Uterus (tissue), 4 donors: ENCODE results near the gene EVPLL. TPM values are rescaled to one million over a fixed set of nuclear protein-coding genes. Genes with fewer than 3 reads are reported as not detected.
"Not testable (repeated sequence)": the region's sequence is repeated elsewhere in the genome, so short reads cannot be mapped to it uniquely, and the experiment has no call there.

ENCODE experiments used
- DNase-seq, 2 donors: peaks; one replicate each; pipeline ENCODE4 v3.0.0-alpha.2; 2019 to 2020
- H3K27ac ChIP-seq, 2 donors: fragments of 200-600 bp; sonication (generic); 1 replicate in 1 of 2; 2 replicates in 1 of 2; pipeline ENCODE4 v1.5.1; 2016 to 2018
- H3K27me3 ChIP-seq, 2 donors: fragments of 200-600 bp; sonication (generic); one replicate each; pipeline ENCODE4 v1.5.1; 2018 to 2019; ENCODE audit warnings: control low read depth in 1 of 2
- H3K36me3 ChIP-seq, 2 donors: fragments of 200-600 bp; sonication (generic); one replicate each; pipeline ENCODE4 v1.5.1; 2019; ENCODE audit warnings: control low read depth in 1 of 2
- H3K4me1 ChIP-seq, 2 donors: fragments of 200-600 bp; sonication (generic); one replicate each; pipeline ENCODE4 v1.5.1; 2018 to 2019; ENCODE audit warnings: control low read depth in 1 of 2
- H3K4me3 ChIP-seq, 2 donors: fragments of 200-600 bp; sonication (generic); 1 replicate in 1 of 2; 2 replicates in 1 of 2; pipeline ENCODE4 v1.5.1; 2018 to 2019; ENCODE audit warnings: mild to moderate bottlenecking in 1 of 2
- H3K9me3 ChIP-seq, 2 donors: fragments of 200-600 bp; sonication (generic); one replicate each; pipeline ENCODE4 v1.5.1; 2019; ENCODE audit warnings: control low read depth in 1 of 2
- POLR2A ChIP-seq, 2 donors: fragments of 450-650 bp; IDR thresholded peaks; one replicate each; pipeline ENCODE4 v1.6.1; 2016; ENCODE audit warnings: antibody characterized with exemption in 2 of 2, mild to moderate bottlenecking in 1 of 2, moderate library complexity in 1 of 2
- intact Hi-C: fragments of 100-400 bp; cut with DNase I; formaldehyde crosslinking; loops from one replicate; pipeline ENCODE4 v1.15.1; 2023; ENCODE audit warnings: low total_unique reads
- total RNA-seq, 4 donors: library from RNA; depleted of rRNA in 3 of 4; stranded (reverse); fragments of >200 nt in 3 of 4; gene quantifications; one replicate each; pipeline versions ENCODE4 v1.1.0 to v1.2.4, GENCODE V29; 2014 to 2023
- TF ChIP-seq, protein P1 (sequence below), 4 experiments: fragments of 200-600 bp in 2 of 4; fragments of 450-650 bp in 2 of 4; sonication (generic) in 2 of 4; IDR thresholded peaks; one replicate each; pipeline ENCODE4 v1.5.1; 2016 to 2019; ENCODE audit warnings: antibody characterized with exemption in 4 of 4, mild to moderate bottlenecking in 2 of 4, moderate library complexity in 1 of 4
- donor health status: DM: yes; HTN: yes; CAD: no.

EVPLL gene
- not detected for total RNA-seq

DNA sequence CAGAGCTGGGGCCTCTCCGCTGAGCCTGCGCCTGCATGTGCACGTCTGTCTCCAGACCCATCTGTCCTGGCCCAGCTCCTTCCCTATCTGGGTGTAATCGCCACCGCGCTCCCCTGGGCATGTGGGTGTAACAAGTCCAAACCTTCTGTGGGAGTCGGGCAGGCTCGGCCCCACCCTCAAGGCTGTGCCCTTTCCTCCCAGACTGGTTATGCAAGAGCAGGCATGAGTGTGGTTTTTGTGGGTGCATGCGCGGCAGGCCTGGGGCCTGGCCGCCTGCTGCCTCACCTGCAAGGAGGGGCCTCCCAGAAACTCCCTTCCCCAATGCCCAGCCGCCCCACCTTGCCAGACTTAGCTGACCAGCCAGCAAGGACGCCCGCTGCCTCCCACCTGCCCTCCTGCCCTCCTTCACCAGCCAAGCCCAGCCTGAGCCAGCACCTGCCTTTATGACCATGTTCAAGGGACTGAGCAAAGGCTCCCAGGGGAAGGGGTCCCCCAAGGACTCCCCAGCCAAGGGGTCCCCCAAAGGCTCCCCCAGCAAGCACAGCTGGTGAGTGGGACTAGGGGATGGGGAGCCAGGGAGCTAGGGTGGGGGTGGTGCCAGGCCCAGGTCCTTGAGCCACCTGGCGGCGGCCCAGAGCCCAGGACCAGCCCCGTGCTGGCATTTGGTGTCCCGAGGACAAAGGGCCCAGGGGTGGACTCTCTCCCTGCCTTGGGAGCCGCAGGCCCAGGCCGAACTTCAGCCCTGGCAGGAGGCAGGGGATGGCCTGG lies at the start of gene EVPLL:
EVPLL (plus strand) TSS at position 342 of the 768 bp plus-strand sequence. CDS start 3,160 bp downstream, outside the sequence.
- H3K36me3 ChIP-seq: no peaks in the 10 kb centered on the region
- H3K4me1 ChIP-seq: no peaks in the 10 kb centered on the region
- intact Hi-C loops: no loop called here
- no peaks in the 10 kb centered on the region for H3K9me3 ChIP-seq
- H3K27ac ChIP-seq: no peak within 1 kb of the TSS
- TF ChIP-seq, protein P1, sequence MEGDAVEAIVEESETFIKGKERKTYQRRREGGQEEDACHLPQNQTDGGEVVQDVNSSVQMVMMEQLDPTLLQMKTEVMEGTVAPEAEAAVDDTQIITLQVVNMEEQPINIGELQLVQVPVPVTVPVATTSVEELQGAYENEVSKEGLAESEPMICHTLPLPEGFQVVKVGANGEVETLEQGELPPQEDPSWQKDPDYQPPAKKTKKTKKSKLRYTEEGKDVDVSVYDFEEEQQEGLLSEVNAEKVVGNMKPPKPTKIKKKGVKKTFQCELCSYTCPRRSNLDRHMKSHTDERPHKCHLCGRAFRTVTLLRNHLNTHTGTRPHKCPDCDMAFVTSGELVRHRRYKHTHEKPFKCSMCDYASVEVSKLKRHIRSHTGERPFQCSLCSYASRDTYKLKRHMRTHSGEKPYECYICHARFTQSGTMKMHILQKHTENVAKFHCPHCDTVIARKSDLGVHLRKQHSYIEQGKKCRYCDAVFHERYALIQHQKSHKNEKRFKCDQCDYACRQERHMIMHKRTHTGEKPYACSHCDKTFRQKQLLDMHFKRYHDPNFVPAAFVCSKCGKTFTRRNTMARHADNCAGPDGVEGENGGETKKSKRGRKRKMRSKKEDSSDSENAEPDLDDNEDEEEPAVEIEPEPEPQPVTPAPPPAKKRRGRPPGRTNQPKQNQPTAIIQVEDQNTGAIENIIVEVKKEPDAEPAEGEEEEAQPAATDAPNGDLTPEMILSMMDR (IDR thresholded peaks at IDR 0.05): no peak
- TF ChIP-seq POLR2A (IDR thresholded peaks at IDR 0.05): no peak
- no peaks in the 10 kb centered on the region for H3K27me3 ChIP-seq
- DNase-seq: no peak
- H3K4me3 ChIP-seq: no peak within 1 kb of the TSS

DNA sequence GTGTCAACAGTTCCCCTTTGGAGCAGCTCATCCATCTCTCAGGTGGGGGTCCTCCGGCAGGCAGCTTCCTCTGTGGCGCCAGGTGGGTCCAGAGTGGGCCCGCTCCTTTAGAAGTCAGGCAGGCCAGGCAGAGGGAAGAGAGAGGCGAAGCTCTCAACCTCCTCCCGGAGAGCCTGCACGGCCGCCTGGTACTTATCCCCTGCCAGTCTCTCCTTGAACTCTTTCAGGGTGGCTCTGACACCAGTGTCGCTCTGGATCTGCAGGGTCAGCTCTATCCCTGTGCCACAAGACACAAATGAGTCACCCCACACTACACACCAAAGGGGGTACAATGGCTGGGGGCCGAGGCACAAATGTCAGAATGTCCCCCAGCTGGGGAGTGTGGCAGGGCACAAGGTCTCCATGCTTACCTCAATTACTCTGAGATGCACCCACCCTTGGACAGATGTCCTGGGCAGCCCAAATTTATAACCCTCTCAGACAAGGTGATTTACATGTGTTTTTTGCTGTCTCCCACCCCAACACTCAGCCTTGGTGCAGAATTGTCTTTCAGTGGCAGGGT lies 48.9 kb upstream of the EVPLL start:
- no peak overlapping the region for H3K27ac ChIP-seq
- H3K27me3 ChIP-seq: no peaks in the 10 kb centered on the region
- no peaks in the 10 kb centered on the region for H3K9me3 ChIP-seq
- no peaks in the 10 kb centered on the region for H3K4me1 ChIP-seq
- intact Hi-C loops: no loop called here
- no peak for DNase-seq
- H3K36me3 ChIP-seq: no peaks in the 10 kb centered on the region
- H3K4me3 ChIP-seq: no peak overlapping the region
- TF ChIP-seq, protein P1 (IDR thresholded peaks at IDR 0.05): no peak

DNA sequence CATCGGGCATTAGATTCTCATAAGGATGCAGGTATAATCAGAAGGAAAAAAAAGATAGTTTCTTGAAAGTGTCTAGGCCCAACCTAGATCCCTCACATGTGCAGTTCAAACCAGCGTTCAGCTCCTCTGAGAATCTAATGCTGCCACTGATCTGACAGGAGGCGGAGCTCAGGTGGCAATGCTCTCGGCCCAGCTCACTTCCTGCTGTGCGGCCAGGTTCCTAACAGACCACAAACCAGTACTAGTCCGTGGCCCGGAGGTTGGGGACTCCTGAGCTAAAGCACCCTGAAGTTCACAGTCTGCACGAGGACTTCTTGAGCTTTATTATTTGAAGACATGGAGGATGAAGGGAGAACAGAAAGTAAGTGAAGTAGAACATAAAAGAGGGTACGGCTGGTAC lies 45.7 kb upstream of the EVPLL start:
- Histone ChIP-seq H3K9me3 (no peaks in the 10 kb centered on the region), H3K36me3 (no peaks in the 10 kb centered on the region), H3K27ac (no peak overlapping the region), H3K4me3 (no peak overlapping the region), H3K4me1 (no peaks in the 10 kb centered on the region), H3K27me3 (no peaks in the 10 kb centered on the region)
- intact Hi-C loops: no loop called here
- no peak for DNase-seq
- TF ChIP-seq, protein P1 (IDR thresholded peaks at IDR 0.05): no peak
- TF ChIP-seq POLR2A (IDR thresholded peaks at IDR 0.05): no peak

DNA sequence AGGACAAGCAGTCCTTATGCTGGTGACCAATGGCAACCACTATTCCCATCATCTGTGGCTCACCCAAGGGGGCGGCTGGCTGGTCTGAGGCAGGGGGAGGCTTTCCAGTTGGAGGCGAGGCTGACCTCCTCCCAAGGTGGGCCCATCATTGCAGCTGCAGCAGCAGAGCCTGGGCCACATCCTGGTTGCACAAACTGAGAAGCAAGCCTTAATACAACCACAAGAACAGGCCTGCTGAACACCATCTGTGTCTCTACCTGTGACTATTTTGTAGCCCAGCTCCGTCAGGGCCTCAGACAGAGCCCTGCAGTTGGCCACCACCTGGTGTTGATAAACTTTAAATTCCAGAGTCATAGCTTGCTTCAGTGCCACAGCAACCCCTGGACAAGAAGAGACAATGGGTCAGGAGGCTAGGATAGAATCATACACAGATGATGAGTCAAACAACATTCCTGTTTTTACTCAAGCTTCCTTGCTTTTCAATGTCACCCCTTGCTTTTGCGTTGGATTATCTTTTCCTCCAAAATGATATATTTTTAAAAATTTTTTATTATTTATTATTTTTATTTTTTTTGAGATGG lies 44.6 kb upstream of the EVPLL start:
- Histone ChIP-seq H3K36me3 (no peaks in the 10 kb centered on the region), H3K27me3 (no peaks in the 10 kb centered on the region), H3K4me1 (no peaks in the 10 kb centered on the region), H3K4me3 (no peak overlapping the region), H3K9me3 (no peaks in the 10 kb centered on the region), H3K27ac (no peak overlapping the region)
- intact Hi-C loops: no loop called here
- no peak for DNase-seq
- no peak for TF ChIP-seq POLR2A (IDR thresholded peaks at IDR 0.05)
- TF ChIP-seq, protein P1 (IDR thresholded peaks at IDR 0.05): no peak

DNA sequence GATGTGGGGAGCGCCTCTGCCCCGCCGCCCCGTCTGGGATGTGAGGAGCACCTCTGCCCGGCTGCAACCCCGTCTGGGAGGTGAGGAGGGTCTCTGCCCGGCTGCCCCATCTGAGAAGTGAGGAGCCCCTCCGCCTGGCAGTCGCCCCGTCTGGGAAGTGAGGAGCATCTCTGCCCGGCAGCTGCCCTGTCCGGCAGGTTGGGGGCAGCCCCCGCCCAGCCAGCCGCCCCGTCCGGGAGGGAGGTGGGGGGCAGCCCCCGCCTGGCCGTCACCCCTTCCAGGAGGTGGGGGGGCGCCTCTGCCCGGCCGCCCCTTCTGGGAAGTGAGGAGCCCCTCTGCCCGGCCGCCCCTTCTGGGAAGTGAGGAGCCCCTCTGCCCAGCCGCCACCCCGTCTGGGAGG lies 39.4 kb upstream of the EVPLL start:
- H3K36me3 ChIP-seq, intact Hi-C loops, H3K9me3 ChIP-seq, DNase-seq, H3K27ac ChIP-seq, H3K4me3 ChIP-seq, H3K4me1 ChIP-seq, H3K27me3 ChIP-seq: not testable (repeated sequence)
